Measurements from ENCODE around the gene ZRANB2. TPM values are rescaled to one million over a fixed set of nuclear protein-coding genes. Genes with fewer than 3 reads are reported as not detected.

ZRANB2 gene
- total and polyA plus RNA-seq, 10 of the 15 experiments (the other 5 are each of a cell fraction or from before 2014, with no cell fraction given), result 68.4 to 189 (median 138) TPM

GRCh38 chr1:71088645-71089287 is 7.9 kb upstream of the ZRANB2 start (continued):
- TF ChIP-seq, protein P1, sequence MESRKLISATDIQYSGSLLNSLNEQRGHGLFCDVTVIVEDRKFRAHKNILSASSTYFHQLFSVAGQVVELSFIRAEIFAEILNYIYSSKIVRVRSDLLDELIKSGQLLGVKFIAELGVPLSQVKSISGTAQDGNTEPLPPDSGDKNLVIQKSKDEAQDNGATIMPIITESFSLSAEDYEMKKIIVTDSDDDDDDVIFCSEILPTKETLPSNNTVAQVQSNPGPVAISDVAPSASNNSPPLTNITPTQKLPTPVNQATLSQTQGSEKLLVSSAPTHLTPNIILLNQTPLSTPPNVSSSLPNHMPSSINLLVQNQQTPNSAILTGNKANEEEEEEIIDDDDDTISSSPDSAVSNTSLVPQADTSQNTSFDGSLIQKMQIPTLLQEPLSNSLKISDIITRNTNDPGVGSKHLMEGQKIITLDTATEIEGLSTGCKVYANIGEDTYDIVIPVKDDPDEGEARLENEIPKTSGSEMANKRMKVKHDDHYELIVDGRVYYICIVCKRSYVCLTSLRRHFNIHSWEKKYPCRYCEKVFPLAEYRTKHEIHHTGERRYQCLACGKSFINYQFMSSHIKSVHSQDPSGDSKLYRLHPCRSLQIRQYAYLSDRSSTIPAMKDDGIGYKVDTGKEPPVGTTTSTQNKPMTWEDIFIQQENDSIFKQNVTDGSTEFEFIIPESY (IDR thresholded peaks at IDR 0.05), result no peak
- TF ChIP-seq ZZZ3 (IDR thresholded peaks at IDR 0.05; ENCODE audit: control insufficient read depth, insufficient read length, low read depth) (no peak), STAT3 (IDR thresholded peaks at IDR 0.05; ENCODE audit: low read depth, low read length) (no peak), ZSCAN29 (IDR thresholded peaks at IDR 0.05) (no peak)
- TF ChIP-seq, protein P2, sequence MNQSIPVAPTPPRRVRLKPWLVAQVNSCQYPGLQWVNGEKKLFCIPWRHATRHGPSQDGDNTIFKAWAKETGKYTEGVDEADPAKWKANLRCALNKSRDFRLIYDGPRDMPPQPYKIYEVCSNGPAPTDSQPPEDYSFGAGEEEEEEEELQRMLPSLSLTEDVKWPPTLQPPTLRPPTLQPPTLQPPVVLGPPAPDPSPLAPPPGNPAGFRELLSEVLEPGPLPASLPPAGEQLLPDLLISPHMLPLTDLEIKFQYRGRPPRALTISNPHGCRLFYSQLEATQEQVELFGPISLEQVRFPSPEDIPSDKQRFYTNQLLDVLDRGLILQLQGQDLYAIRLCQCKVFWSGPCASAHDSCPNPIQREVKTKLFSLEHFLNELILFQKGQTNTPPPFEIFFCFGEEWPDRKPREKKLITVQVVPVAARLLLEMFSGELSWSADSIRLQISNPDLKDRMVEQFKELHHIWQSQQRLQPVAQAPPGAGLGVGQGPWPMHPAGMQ (IDR thresholded peaks at IDR 0.05; ENCODE audit: borderline replicate concordance), result no peak

DNA sequence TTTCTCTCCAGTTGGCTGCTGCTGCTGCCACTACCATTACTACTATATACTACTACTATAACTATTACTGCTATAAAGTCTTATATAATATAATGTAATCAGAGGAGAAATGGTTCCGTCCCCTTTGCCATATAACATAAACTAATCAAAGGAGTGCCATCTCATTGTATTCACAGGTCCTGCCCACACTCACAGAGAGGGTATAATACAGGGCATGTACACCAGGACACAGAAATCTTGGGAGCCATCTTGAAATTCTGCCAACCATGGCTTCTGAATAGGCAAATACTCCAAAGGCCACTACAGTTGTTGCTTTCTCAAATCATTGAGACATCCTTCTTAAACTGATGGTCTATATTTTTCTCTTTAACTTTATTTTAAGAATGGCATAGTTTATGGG is 6.9 kb upstream of the ZRANB2 start:
- ATAC-seq, result no peak
- POLR2A ChIA-PET, result no interaction called here
- H3K9me3 ChIP-seq (replicated peaks; ENCODE audit: control insufficient read depth, insufficient read depth, low read length), result no peaks in the 10 kb centered on the region
- FAIRE-seq, result no peak
- H3K27me3 ChIP-seq (replicated peaks in 1 of 2; ENCODE audit: control insufficient read depth in 2 of 2, insufficient read depth in 2 of 2, low read length in 1 of 2), result no peaks in the 10 kb centered on the region
- H3K4me3 ChIP-seq, result no peak overlapping the region
- no TSS peak for BruUV-seq (replicated peaks)
- RAD21 ChIA-PET (ENCODE audit: unreplicated experiment), result no interaction called here
- no peak overlapping the region for H3K27ac ChIP-seq (ENCODE audit: control insufficient read depth, insufficient read depth)
- no peaks in the 10 kb centered on the region for H3K79me2 ChIP-seq (ENCODE audit: control insufficient read depth, insufficient read depth, low read length)
- in situ Hi-C loops (cut with MboI) (loop anchor here (25.0 kb wide), 1 partner anchor 950 kb away; no protein-coding TSS in a partner anchor), intact Hi-C loops (cut with micrococcal nuclease; ENCODE audit: unreplicated experiment) (no loop called here)
- DNase-seq (ENCODE audit: low read depth, low spot score), result no peak
- no peaks in the 10 kb centered on the region for H3K36me3 ChIP-seq (ENCODE audit: control insufficient read depth in 2 of 2, insufficient read depth in 2 of 2, low read length in 1 of 2)
- WGBS (ENCODE audit: insufficient coverage, insufficient replicate concordance, low lambda C conversion rate, missing lambda C conversion rate), result 86% methylated on average over 1 of the region's 1 CpG
- H4K20me1 ChIP-seq (ENCODE audit: control insufficient read depth, insufficient read depth), result no peaks in the 10 kb centered on the region
- SMC1A ChIA-PET (ENCODE audit: uncharacterized antibody, unreplicated experiment), result interaction anchor here (1.5 kb wide), 1 partner anchor 10 kb away, joined by 4 read pairs; no protein-coding TSS in a partner anchor
- CTCF ChIA-PET, result no interaction called here
- no peak overlapping the region for H3K9ac ChIP-seq (ENCODE audit: control insufficient read depth, insufficient read depth, low read length)
- H2AFZ ChIP-seq (ENCODE audit: control insufficient read depth, low read depth, low read length), result no peak overlapping the region
- H3K4me2 ChIP-seq (ENCODE audit: control insufficient read depth, insufficient read depth), result no peak overlapping the region
- no peaks in the 10 kb centered on the region for H3K4me1 ChIP-seq (ENCODE audit: control insufficient read depth, insufficient read depth, low read length)
- TF ChIP-seq NFYB (IDR thresholded peaks at IDR 0.05; ENCODE audit: insufficient read depth, low read depth, low read length) (no peak), ZNF384 (IDR thresholded peaks at IDR 0.05; ENCODE audit: borderline replicate concordance, low read depth, low read length) (no peak), TCF3 (IDR thresholded peaks at IDR 0.05; ENCODE audit: borderline replicate concordance, insufficient read depth, low read depth, low read length) (no peak), ZBTB4 (CRISPR knock-in tag; IDR thresholded peaks at IDR 0.05) (no peak), USF2 (IDR thresholded peaks at IDR 0.05; ENCODE audit: borderline replicate concordance, low read depth, low read length) (no peak), MTA2 (IDR thresholded peaks at IDR 0.05; ENCODE audit: low read depth) (no peak), ZNF622 (IDR thresholded peaks at IDR 0.05) (no peak), NR2F1 (conservative IDR thresholded peaks at IDR 0.05) (no peak), PAX8 (IDR thresholded peaks at IDR 0.05) (no peak), CHD2 (IDR thresholded peaks at IDR 0.05; ENCODE audit: borderline replicate concordance, low read depth, low read length) (no peak)

Measured in GM12878 (cell line).